NCI-H69 (cell line): ENCODE results near the gene C19orf33.
A peak's percentile ranks its signal among the peaks of the same experiment; 100 is the strongest.

Experiments used
- DNase-seq: peaks from one replicate; lab custom pipeline; 2025; lab: John Stamatoyannopoulos, UW

Gene C19orf33

DNA sequence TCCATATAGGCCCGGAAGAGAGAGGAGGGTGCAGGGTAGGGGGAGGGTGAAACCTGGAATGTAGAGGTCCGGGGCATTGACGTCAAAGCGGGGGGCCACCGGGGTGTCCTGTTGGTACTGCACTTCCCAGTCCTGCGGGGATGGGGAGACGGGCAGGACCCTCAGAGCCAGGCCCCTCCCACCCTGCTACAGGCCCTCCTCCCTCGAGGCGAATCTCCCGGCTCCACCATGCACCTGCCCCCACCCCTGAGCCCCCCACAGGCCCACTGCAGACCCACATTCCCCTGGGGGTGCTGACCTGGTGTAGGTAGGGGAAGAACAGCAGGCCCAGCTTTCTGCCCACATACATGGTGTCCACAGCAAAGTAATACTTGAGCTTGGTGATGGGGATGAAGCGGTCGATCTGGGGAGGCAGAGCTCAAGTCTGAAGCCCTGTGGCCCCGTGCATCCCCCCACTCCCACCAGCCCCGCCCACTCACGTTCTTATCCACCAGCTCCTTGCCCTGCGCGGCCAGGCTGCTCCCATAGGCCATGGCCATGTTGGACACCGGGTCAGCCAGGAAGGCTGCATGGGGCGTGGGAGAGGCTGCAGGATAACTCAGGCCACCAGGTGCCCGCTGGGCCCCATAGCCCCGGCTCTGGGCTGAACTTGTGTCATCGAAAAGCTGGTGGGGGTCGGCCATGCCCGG lies 5.0 kb downstream of the C19orf33 start:
- DNase-seq, result no peak

DNA sequence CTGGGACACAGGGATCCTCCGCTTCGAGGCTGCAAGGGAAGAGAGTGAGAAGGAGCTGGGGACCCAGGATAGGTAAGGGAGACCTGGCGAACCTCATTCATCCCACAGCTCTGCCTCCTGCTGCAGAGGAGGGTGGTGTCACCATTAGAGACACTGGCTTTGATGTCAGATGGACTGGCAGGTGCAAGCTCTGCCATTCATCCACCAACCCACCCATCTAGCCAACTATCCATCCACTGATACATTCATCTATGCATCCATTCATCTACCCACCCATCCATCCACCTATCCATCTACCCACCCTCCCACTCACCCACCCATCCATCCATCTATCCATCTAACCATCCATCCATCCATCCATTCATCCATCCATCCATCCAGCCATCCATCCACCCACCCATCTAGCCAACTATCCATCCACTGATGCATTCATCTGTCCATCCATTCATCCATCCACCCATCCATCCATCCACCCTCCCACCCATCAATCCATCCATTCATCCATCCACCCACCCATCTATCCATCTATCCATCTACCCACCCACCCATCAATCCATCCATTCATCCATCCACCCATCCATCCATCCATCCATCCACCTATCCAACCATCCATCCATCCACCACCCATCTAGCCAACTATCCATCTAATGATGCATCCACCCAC lies 5.7 kb downstream of the C19orf33 start:
- no peak for DNase-seq

DNA sequence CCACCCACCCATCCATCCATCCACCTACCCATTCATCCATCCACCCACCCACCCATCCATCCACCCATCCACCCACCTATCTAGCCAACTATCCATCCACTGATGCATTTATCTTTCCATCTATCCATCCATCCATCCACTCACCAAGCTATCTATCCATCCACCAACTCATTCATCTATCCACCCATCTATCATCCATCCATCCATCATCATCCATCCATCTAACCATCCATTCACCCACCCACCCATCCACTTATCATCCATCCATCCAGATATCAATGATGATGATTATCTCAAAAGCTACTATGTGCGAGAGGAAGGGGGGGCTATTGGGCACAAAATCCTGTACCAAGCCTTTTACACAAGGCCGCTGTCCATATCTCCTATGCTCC lies 6.2 kb downstream of the C19orf33 start:
- DNase-seq, result no peak

DNA sequence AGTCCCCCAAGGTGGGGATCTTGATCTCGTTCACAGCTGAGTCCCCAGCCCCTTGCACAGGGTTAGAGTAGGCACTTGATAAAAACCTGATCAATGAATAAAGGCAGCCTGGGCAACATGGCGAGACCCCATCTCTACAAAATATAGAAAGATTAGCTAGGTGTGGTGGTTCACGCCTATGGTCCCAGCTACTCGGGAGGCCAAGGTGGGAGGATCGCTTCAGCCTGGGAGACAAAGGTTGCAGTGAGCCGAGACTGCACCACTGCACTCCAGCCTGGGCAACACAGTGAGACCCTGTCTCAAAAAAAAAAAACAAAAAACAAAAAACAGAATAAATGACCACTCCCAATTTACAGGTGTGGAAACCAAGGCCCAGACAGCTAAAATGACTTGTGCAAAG lies 6.9 kb downstream of the C19orf33 start:
- no peak for DNase-seq

DNA sequence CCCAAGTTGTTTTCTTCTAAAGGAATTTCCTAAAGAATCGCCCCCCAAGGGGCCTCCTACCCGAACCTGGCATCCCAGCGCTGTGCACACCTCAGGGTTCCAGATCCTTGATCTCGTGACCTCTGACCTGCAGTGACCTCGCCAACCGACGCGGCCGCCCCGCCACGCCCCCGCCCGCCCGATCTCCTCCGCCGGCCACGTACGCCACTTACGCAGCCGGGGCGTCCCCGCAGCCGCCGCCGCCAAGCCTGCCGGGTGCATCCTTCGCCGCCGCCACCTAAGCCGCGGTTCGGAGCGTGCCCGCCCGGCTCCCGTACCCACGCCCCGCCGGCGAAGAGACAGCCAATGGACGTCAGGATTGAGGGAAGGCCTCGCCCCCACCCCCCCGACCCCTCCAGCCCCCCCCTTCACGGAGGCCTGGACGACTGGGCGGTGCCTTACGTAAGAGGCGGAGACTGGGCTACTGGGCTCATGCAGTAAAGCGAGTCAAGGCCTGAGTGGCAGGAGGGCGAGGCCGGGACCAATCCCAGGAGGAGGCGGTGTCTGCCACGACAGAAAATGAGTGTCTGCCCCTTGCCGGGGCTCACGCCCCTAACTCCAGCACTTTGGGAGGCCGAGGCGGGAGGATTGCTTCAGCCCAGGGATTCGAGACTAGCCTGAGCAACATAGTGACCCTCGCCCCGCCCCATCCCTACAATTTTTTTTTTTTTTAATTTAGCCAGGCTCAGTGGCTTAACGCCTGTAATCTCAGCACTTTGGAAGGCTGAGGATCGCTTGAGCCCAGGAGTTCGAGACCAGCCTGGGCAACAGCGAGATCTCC lies 11.8 kb downstream of the C19orf33 start, which contains the start of gene YIF1B:
TSS of gene YIF1B (minus strand) at position 291 of the 820 bp plus-strand sequence. CDS start at position 261, 30 bp downstream.
- DNase-seq, result peak; percentile 99

DNA sequence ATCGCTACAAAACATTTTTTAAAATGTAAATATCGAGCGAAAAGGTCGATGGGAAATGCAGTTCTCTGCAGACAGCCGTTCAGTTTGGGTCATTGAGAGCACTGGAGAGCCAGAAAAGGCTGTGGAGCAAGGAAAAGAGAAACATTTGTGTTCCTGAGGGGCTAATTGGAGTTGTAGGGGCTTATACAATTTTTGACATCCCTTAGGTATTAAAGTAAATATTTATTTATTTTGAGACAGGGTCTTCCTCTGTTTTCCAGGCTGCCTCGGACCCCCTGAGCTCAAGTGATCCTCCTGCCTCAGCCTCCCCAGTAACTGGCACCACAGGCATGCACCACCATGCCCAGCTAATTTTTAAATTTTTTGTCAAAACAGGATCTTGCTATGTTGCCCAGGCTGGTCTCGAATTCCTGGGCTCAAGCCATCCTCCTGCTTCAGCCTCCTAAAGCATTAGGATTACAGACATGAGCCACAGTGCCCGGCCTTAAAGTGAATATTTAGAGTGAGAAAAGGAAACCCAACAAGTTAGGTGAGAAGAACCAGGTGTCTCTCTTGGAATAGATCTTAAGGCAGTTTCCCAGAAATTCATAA lies 12.5 kb downstream of the C19orf33 start:
- DNase-seq, result no peak

DNA sequence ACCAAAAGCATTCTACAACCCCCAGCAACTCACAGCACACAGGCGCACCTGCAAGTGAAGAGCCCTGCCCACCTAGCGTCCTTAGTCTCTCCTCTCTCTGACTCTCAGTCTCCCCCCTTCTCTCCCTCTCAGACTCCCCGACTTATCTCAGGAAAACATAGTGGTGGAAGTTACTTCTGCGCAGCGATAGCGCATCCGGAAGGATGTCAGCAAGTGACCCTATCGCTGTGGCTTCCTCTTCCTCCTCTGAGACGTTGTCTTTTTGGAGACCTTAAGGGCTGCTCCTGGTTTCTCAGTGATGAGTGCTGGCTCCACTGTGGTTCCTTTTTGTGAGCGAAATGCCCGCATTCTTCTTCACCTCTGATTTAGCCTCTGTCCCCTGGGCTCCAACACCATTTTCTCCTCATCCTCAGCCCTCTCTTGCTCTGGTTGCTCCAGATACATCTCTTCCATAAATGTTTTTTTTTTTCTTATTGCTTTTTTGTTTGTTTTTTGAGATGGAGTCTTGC lies 13.1 kb downstream of the C19orf33 start:
- no peak for DNase-seq

DNA sequence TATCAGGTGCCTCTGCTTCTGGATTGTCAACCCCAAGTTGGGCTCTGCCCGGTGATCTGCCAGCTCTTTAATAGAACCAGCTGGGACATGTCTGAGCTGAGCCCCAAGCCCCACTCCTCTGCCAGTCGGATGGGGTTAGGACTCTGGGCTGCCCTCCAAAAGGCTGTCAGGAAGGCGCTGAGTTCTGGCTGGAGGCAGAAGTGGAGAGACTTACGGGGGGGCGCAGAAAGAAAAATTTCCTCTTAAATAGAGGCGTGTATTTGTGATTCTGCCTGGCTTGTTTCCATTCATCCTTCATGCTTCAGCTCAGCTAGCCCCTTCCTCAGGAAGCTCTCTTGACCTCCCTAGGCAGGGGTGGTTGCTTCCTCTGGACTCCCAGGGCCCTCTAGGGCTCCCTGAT lies 14.6 kb downstream of the C19orf33 start:
- DNase-seq, result no peak

DNA sequence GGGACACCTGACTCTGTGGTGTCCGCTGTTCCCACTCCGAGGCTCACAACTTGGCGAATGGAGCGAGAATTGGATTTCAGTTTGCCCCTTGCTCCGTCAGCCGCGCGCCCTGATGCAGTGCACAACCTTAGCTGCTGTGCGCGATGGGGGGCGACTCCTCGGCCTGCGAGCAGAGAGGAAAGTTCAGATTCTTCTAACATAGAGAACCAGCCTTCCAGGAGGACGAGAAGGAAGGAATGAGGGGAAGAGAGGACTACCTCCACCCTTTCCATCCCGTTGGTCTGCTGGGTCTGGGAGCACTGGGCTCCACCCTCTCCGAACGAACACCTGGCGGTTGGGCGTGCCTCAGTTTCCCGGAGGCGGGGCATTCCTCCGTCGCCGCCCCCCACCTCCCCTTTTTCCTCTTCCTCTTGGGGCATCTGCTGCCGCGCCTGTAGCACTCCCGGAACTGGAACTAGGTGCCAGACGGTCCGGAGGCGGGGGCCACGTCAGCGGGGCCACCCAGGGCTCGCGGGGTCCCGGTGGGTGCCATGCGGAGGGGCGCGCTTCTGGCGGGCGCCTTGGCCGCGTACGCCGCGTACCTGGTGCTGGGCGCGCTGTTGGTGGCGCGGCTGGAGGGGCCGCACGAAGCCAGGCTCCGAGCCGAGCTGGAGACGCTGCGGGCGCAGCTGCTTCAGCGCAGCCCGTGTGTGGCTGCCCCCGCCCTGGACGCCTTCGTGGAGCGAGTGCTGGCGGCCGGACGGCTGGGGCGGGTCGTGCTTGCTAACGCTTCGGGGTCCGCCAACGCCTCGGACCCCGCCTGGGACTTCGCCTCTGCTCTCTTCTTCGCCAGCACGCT lies 15.6 kb downstream of the C19orf33 start, which contains the start of gene KCNK6:
TSS of gene KCNK6 (plus strand) at position 425 of the 838 bp plus-strand sequence. CDS start at position 531, 106 bp downstream.
- DNase-seq, result peak; percentile 64

DNA sequence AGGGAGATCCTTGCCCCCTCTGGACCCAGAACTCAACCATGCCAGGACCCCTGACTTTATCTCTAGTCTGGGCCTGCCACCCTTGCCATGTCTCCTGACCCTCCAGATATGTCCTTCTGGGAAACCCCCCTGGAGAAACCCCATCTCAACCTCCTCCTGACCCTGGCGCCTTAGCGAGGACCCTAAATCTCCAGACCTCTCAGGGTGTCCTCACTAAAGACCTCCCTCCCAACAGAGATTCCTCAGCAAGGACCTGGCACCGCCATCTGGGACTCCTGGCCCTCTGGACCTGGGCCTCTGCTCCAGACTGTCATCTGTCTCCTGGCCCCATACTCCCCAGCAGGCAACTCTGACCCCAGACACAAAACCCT lies 16.9 kb downstream of the C19orf33 start:
- no peak for DNase-seq

DNA sequence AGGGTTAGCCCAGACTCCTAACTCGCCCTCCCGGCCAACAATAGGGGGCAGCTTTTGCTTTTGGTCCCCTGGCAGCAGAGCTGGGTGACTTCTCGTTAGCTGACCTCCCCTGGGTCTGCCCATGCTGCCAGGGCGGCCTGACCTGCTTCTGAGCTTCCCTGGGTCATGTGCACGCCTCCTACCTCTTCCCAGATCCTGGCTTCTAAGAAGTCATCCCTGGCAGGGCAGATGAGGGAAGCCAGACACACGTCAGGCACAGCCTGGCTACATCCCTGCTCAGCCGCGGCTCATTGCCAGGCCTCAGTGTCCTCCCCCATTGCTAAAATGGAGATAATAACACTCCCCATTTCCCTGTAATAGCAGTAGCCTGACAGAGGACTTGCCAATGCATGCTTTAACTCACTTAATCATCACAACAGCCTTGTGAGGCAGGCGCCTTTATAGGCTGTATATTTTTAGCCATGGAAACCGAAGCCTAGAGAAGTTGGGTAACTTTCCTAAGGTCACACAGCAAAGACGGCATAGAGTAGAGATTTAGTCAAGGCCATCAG lies 17.7 kb downstream of the C19orf33 start:
- DNase-seq, result no peak

DNA sequence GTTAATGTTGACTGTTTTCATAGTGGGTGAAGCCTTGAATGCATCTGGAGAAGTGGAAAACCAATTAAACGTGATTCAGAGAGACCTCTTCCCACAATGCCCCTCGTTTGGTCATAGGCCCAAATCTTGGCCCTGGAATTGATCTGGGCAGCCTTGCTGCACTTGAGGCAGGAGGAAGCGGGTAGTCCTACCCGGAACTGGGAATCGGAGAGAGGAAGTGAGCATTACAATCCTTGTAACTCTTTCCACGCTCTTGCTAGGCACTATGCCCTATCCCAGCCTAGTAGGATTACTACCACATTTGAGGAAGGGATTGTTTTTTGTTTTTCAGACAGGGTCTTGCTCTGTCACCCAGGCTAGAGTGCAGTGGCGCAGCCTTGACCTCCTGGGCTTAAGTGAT lies 19.2 kb downstream of the C19orf33 start:
- no peak for DNase-seq

DNA sequence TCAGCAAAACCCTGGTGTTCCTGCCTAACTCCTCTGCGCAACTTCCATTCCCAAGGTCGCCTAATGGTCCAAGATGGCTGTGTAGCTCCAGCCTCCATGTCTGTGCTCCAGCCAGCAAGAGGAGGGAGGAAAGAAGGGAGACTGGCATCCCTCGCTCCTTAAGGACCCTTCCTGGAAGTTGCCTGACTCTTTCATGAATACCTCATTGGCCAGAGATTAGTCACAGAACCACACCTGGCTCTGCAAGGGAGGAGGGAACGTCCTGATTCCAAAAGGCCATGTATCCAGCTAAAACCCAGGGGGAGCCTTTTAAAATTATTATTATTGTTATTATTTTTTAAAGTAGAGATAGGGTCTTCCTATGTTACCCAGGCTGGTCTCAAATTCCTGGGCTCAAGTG lies 20.4 kb downstream of the C19orf33 start:
- no peak for DNase-seq

DNA sequence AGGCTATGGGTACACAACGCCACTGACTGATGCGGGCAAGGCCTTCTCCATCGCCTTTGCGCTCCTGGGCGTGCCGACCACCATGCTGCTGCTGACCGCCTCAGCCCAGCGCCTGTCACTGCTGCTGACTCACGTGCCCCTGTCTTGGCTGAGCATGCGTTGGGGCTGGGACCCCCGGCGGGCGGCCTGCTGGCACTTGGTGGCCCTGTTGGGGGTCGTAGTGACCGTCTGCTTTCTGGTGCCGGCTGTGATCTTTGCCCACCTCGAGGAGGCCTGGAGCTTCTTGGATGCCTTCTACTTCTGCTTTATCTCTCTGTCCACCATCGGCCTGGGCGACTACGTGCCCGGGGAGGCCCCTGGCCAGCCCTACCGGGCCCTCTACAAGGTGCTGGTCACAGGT lies 22.5 kb downstream of the C19orf33 start:
- no peak for DNase-seq

DNA sequence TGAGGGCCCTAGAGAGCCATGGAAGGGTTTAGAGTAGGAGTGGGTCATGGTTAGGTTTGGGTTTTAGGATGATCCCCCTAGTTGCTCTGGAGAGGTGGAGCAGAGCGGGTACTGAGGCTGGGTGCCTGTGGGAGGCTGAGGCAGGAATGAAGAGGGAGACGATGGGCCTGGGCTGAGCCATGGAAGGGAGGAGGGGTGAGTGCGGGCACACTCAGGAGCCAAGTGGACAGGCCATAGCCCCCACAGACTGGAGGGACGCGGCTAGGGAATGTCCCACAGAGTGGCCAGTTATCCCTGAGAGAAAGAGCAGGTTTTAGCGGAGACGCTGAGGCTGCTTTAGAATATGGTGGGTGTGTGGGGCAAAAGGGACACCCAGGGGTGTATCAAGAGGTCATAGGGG lies 25.6 kb downstream of the C19orf33 start:
- no peak for DNase-seq

DNA sequence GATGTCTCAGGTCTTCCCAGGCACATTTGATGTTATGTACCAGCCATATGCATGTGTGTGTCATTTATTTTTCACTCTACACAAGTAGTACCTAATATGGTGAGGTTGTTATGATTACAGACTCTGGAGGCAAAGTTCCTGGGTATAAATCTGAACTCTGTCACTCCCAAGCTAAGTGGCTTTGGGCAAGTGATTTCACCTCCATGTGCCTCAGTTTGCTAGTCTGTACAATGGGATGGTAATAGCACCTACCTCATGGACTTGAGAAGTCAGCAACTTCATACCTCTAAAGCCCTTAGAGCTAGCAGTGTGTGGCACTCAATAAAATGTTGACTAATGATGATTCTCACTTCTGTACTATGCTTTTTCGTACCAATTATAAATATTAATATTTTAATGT lies 27.7 kb downstream of the C19orf33 start:
- DNase-seq, result no peak

DNA sequence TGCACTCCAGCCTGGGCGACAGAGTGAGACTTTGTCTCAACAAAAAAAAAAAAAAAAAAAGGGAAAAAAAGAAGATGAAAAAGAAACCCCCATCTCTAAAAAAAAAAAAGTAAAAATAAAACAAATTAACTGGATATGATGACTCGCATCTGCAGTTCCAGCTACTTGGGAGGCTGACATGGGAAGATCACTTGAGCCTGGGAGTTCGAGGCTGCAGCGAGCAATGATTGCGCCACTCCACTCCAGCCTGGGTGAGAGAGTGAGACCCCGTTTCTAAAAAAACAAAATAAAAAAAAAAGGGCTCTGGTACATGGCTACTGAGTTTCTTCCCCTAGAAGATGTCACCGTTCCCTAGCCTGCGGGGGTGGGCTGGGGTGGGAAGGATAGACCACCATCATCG lies 29.2 kb downstream of the C19orf33 start:
- DNase-seq, result no peak

DNA sequence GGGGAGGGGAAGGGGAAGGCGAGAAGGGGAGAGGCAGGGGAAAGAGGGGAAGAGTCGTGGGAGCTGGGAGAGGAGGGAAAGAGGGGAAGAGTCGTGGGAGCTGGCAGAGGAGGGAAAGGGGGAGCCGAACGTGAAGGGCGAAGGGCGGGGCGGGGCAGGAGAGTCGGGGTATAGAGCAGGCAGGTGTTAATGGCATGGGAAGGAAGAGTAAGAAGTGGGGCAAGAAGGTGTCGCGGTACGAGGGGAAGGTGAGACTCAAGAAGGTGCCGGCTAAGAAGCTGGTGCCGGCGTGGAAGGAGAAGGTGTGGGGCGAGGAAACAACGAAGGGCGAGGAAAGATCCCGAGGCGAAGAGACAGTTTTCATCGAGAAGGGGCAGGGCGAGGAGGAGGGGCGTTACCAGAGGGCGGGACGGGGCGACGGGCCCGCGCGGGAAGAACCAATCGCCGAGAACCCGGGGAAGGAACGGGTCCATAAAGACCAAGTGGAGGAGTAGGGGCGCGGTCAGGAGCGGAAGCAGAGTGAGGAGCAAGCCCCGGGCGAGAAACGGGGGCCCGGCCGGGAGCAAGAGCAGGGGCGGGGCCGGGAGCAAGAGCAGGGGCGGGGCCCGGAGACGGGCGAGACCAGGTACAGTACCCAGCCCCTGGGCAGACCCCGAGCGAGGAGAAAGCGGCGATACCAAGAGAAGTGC lies 32.0 kb downstream of the C19orf33 start:
- peak; percentile 99 for DNase-seq

DNA sequence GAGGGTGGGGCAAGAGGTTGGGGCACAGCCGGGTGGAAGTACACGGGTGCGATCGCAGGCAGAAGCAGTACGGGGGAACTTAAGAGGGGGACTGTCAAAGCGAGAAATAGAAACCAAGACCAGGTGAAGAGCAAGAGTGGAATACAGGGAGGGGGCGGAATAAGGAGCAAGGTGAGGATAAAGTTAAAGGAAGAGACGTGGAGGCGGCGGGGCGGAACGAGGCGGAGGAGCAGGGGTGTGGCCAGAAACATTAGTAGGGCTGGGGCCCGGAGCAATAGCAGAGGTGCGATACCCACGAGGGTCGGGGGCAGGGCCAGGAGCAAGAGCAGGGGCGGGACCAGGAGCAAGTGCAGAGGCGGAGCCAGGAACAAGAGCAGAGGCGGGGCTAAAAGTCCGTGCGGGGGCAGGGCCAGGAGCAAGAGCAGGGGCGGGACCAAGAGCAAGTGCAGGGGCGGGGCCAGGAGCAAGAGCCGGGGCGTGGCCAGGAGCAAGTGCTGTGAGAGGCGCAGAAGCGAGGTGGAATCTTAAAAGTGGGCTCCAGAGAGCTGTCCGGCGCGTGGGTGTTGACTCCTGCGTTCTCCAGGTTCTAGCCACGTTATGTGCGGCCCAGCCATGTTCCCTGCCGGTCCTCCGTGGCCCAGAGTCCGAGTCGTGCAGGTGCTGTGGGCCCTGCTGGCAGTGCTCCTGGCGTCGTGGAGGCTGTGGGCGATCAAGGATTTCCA lies 32.7 kb downstream of the C19orf33 start:
- peak; percentile 97 for DNase-seq

DNA sequence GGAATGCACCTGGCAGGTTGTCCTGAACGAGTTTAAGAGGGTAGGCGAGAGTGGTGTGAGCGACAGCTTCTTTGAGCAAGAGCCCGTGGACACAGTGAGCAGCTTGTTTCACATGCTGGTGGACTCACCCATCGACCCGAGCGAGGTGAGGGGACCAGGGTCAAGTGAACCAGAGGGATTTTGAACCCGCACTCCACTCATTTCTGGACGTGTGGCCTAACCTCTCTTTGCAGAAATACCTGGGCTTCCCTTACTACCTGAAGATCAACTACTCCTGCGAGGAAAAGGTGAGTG lies 33.3 kb downstream of the C19orf33 start:
- DNase-seq, result no peak
